ENCODE data around the gene ARHGAP18. TPM values are rescaled to one million over a fixed set of nuclear protein-coding genes. Genes with fewer than 3 reads are reported as not detected.

Gene ARHGAP18
- total RNA-seq, 4 donors from 2014 or later: 5.2 to 15.9 (median 7.4) TPM

GRCh38 chr6:129633529-129633928 is 76.4 kb downstream of the ARHGAP18 start:
- Histone ChIP-seq H3K4me3 (no peak overlapping the region), H3K27me3 (no peaks in the 10 kb centered on the region), H3K9me3 (no peaks in the 10 kb centered on the region), H3K27ac (replicated peaks in 1 of 4) (no peak overlapping the region), H3K4me1 (no peaks in the 10 kb centered on the region), H3K36me3 (peaks cover 0 to 3% (median 0%) of the 10 kb centered on the region in 4 donors)
- no peak for DNase-seq (ENCODE audit: extremely low spot score)
- intact Hi-C loops (cut with DNase I): no loop called here
- 94% methylated on average over 3 of the region's 3 CpGs for WGBS
- no peak for TF ChIP-seq POLR2A (IDR thresholded peaks at IDR 0.05; ENCODE audit: low read depth)
- TF ChIP-seq, protein P1, sequence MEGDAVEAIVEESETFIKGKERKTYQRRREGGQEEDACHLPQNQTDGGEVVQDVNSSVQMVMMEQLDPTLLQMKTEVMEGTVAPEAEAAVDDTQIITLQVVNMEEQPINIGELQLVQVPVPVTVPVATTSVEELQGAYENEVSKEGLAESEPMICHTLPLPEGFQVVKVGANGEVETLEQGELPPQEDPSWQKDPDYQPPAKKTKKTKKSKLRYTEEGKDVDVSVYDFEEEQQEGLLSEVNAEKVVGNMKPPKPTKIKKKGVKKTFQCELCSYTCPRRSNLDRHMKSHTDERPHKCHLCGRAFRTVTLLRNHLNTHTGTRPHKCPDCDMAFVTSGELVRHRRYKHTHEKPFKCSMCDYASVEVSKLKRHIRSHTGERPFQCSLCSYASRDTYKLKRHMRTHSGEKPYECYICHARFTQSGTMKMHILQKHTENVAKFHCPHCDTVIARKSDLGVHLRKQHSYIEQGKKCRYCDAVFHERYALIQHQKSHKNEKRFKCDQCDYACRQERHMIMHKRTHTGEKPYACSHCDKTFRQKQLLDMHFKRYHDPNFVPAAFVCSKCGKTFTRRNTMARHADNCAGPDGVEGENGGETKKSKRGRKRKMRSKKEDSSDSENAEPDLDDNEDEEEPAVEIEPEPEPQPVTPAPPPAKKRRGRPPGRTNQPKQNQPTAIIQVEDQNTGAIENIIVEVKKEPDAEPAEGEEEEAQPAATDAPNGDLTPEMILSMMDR (IDR thresholded peaks at IDR 0.05): no peak
- TF ChIP-seq EP300 (IDR thresholded peaks at IDR 0.05): no peak
- no peak for TF ChIP-seq POLR2AphosphoS5 (IDR thresholded peaks at IDR 0.05)

DNA sequence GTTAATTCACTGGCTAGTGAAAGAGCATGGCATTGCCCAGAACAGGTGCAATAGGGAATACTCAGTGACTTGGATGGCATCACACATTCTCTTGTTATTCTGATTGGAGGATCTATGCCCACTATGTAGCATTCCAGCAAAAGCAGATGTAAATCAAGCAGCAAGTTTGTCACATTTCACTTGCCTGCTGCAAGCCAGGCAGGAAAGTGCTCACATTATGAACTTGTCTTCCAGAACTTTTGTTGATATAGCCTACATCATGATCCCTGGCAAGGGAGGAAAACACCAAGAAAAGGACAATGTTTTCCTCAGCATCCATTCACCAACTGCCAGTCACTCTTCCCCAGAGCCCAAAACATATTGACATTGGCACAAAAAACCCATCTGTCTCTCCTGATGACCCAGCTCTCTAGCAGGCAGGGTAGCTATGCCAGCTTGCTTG is 77.8 kb downstream of the ARHGAP18 start:
- no peak for TF ChIP-seq EP300 (IDR thresholded peaks at IDR 0.05)
- TF ChIP-seq, protein P1 (IDR thresholded peaks at IDR 0.05): no peak
- TF ChIP-seq POLR2AphosphoS5 (IDR thresholded peaks at IDR 0.05): no peak
- no peak for TF ChIP-seq POLR2A (IDR thresholded peaks at IDR 0.05; ENCODE audit: low read depth)
- no peak for DNase-seq (ENCODE audit: extremely low spot score)
- no peaks in the 10 kb centered on the region for H3K9me3 ChIP-seq
- no peak overlapping the region for H3K27ac ChIP-seq (replicated peaks in 1 of 4)
- no peaks in the 10 kb centered on the region for H3K4me1 ChIP-seq
- intact Hi-C loops (cut with DNase I): no loop called here
- peaks cover 0 to 3% (median 0%) of the 10 kb centered on the region in 4 donors for H3K36me3 ChIP-seq
- no peaks in the 10 kb centered on the region for H3K27me3 ChIP-seq
- H3K4me3 ChIP-seq: no peak overlapping the region

DNA sequence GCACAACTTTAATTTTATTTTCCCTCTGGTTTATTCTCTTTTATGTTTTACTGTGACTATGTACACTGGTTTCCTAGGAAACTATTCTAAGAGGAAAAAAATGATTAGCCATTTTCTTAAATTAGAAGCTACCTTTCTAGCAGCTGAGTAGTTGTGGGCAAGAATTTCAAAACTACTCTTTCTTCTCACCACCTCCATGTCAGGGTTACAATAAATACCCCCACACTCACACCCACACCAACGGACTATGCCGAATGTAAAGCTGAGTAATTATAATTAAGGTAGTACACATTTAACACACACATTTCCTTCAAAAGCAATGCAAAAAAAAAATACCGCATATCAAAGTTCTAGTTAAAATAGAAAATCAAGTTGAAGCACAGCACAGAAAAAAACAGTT is 78.9 kb downstream of the ARHGAP18 start:
- TF ChIP-seq POLR2A (IDR thresholded peaks at IDR 0.05; ENCODE audit: low read depth): no peak
- TF ChIP-seq POLR2AphosphoS5 (IDR thresholded peaks at IDR 0.05): no peak
- TF ChIP-seq, protein P1 (IDR thresholded peaks at IDR 0.05): no peak
- TF ChIP-seq EP300 (IDR thresholded peaks at IDR 0.05): no peak
- intact Hi-C loops (cut with DNase I): no loop called here
- H3K36me3 ChIP-seq: peaks cover 0 to 3% (median 0%) of the 10 kb centered on the region in 4 donors
- H3K4me3 ChIP-seq: no peak overlapping the region
- no peak overlapping the region for H3K27ac ChIP-seq (replicated peaks in 1 of 4)
- H3K27me3 ChIP-seq: no peaks in the 10 kb centered on the region
- WGBS: 69% methylated on average over 3 of the region's 3 CpGs
- no peaks in the 10 kb centered on the region for H3K9me3 ChIP-seq
- no peaks in the 10 kb centered on the region for H3K4me1 ChIP-seq
- no peak for DNase-seq (ENCODE audit: extremely low spot score)

DNA sequence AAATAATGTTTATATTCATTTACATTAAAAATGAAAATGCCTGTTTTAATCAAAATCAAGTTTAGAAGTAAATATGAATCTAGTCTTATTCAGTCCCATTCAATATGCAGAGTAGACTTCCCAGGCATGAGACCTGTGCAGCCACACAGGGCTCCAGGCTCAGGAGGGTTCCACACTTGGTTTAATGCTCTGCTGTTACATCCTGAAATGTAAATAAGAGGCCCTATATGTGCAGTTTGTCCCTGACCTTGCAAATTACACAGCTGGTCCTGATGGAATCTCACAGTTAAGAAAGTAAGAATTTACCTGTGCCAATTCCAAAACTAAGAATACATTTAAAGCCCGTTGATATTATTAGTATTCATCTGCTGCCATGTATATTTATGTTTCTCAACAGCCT is 79.4 kb downstream of the ARHGAP18 start:
- DNase-seq (ENCODE audit: extremely low spot score): no peak
- TF ChIP-seq POLR2A (IDR thresholded peaks at IDR 0.05; ENCODE audit: low read depth) (no peak), EP300 (IDR thresholded peaks at IDR 0.05) (no peak), POLR2AphosphoS5 (IDR thresholded peaks at IDR 0.05) (no peak)
- TF ChIP-seq, protein P1 (IDR thresholded peaks at IDR 0.05): no peak
- Histone ChIP-seq H3K4me3 (no peak overlapping the region), H3K27me3 (no peaks in the 10 kb centered on the region), H3K9me3 (no peaks in the 10 kb centered on the region), H3K36me3 (peaks cover 0 to 3% (median 0%) of the 10 kb centered on the region in 4 donors), H3K27ac (replicated peaks in 1 of 4) (no peak overlapping the region), H3K4me1 (no peaks in the 10 kb centered on the region)
- 58% methylated on average over 1 of the region's 1 CpG for WGBS
- intact Hi-C loops (cut with DNase I): no loop called here

Data from esophagus muscularis mucosa (tissue), 4 donors.